Ramos (cell line): Measurements from ENCODE around the gene C10orf90.

Source experiments
- in situ Hi-C: fragments of 300-500 bp; cut with MboI; formaldehyde crosslinking; loops from one replicate; pipeline ENCODE4 v1.14.3; 2022; ENCODE audit warnings: low sequenced_read_pairs; ENCODE audit not compliant: unreplicated experiment

Gene C10orf90

GRCh38 chr10:126454045-126454751 is 216.3 kb downstream of the C10orf90 start:
- in situ Hi-C loops = no loop called here

GRCh38 chr10:126452245-126452644 is 218.2 kb downstream of the C10orf90 start:
- in situ Hi-C loops = no loop called here

GRCh38 chr10:126448091-126448490 is 222.4 kb downstream of the C10orf90 start:
- in situ Hi-C loops = no loop called here

GRCh38 chr10:126439942-126440341 is 230.6 kb downstream of the C10orf90 start:
- in situ Hi-C loops = no loop called here

- in situ Hi-C loops = no loop called here
Measured at GRCh38 chr10:126438407-126438783, 232.1 kb downstream of the C10orf90 start.

- in situ Hi-C loops = no loop called here
Measured at GRCh38 chr10:126437635-126438406, 232.7 kb downstream of the C10orf90 start.

GRCh38 chr10:126434235-126434634 is 236.3 kb downstream of the C10orf90 start:
- in situ Hi-C loops = no loop called here

- in situ Hi-C loops = no loop called here
Measured at GRCh38 chr10:126433351-126433750, 237.1 kb downstream of the C10orf90 start.

- in situ Hi-C loops = no loop called here
Measured at GRCh38 chr10:126432507-126432906, 238.0 kb downstream of the C10orf90 start.

- in situ Hi-C loops = no loop called here
Measured at GRCh38 chr10:126431816-126432215, 238.7 kb downstream of the C10orf90 start.

GRCh38 chr10:126430512-126430911 is 240.0 kb downstream of the C10orf90 start:
- in situ Hi-C loops = no loop called here

GRCh38 chr10:126429275-126429674 is 241.2 kb downstream of the C10orf90 start:
- in situ Hi-C loops = no loop called here

GRCh38 chr10:126425489-126426065 is 244.9 kb downstream of the C10orf90 start:
- in situ Hi-C loops = no loop called here

- in situ Hi-C loops = no loop called here
Measured at GRCh38 chr10:126425032-126425431, 245.5 kb downstream of the C10orf90 start.

- in situ Hi-C loops = no loop called here
Measured at GRCh38 chr10:126423732-126424491, 246.6 kb downstream of the C10orf90 start.

- in situ Hi-C loops = no loop called here
Measured at GRCh38 chr10:126422567-126422966, 247.9 kb downstream of the C10orf90 start.

- in situ Hi-C loops = no loop called here
Measured at GRCh38 chr10:126421756-126422256, 248.7 kb downstream of the C10orf90 start.

GRCh38 chr10:126420567-126421300 is 249.8 kb downstream of the C10orf90 start:
- in situ Hi-C loops = no loop called here

GRCh38 chr10:126417220-126417825 is 253.2 kb downstream of the C10orf90 start:
- in situ Hi-C loops = no loop called here
